GM19238 (cell line): ENCODE measurements around the gene ECHS1.

Source experiments
- DNase-seq: peaks from one replicate; pipeline ENCODE4 v3.0.0; 2011; ENCODE audit warnings: low spot score; ENCODE audit not compliant: insufficient read length

ECHS1 gene

DNA sequence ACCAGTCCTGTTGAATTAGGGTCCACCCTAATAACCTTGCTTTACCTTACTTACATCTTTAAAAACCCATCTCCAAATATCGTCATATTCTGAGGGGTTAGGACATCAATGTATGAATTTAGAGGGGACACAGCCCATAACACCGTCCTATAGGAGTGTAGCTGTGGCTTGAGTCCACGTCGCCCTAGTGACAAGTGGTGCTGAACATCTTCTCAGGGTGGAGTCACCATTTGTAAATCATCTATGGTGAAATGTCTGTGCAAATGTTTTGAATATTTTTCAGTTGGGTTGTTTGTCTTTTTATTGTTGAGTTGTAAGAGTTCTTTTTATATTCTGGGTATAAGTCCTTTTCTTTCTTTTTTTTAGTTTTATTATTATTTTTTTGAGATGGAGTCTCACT is 31.2 kb downstream of the ECHS1 start:
- no peak for DNase-seq

DNA sequence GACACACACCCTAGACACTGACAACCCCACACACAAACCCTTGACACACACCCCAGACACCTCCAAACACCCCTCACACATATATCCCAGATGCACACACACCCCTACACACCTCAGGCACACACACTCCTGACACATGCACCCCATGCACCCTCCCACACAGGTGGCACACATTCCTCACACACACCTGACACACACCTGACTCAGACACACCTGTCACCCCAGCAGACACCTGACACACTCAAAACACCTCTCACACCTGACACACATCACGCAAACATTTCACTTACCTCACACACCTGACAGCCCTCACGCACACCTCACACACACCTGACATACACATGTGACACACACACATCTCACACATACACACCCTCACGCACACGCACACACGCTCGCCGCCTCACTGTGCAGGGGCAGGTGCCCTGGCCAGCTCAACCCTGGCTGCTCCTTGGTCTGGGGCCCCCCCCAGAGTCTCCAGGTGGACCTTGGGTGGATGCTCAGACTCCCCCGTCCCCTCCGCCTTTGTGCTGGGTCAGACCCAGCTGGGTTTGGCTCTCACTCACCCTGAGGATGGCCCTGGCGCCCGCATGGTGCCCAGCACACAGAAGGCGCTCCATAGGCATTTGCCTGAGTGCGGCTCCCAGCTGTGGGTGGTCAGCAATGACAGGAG is 33.3 kb downstream of the ECHS1 start:
- no peak for DNase-seq

GRCh38 chr10:133338080-133339071 is 34.8 kb downstream of the ECHS1 start:
- DNase-seq = no peak

DNA sequence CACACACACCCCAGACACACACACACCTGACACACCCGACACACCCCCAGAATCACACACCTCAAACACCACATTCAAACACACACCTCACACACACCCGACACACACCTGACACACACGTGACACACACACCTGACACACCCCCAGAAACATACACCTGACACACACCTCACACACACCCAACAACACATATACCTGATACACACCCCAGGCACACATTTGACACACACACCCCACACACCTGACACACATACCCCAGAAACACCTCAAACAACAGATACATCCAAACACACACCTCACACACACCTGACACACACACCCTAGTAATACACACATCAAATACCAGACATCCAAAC is 35.8 kb downstream of the ECHS1 start:
- DNase-seq = no peak

GRCh38 chr10:133336577-133337369 is 36.4 kb downstream of the ECHS1 start, which contains the start of gene CALY:
Gene CALY, minus strand, starts transcription at chr10:133336896. Its CDS starts 7,907 bp downstream, at chr10:133328989.
- DNase-seq = peak; percentile 44

DNA sequence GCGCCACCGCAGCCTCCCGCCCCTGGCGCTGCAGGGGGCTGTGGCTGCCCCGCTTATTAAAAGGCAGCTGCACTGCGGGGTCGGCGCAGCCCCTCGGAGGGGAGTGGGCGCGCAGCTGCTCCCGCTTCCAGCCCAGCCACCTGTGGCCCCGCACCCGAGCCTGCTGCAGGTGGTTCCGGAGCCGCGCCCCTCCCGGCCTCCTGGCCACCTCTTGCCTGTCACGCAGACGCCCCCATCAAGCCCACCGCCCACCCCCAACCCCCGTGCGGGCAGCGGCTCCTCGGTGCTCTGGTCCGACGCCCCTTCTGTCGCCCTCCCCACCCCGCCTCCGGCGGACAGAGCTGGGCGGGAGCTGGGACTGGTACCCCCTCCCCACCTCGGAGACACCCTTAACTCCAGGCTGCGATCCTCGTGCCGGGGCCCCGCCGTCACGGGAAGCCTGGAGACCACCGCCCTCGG is 37.0 kb downstream of the ECHS1 start:
- no peak for DNase-seq

DNA sequence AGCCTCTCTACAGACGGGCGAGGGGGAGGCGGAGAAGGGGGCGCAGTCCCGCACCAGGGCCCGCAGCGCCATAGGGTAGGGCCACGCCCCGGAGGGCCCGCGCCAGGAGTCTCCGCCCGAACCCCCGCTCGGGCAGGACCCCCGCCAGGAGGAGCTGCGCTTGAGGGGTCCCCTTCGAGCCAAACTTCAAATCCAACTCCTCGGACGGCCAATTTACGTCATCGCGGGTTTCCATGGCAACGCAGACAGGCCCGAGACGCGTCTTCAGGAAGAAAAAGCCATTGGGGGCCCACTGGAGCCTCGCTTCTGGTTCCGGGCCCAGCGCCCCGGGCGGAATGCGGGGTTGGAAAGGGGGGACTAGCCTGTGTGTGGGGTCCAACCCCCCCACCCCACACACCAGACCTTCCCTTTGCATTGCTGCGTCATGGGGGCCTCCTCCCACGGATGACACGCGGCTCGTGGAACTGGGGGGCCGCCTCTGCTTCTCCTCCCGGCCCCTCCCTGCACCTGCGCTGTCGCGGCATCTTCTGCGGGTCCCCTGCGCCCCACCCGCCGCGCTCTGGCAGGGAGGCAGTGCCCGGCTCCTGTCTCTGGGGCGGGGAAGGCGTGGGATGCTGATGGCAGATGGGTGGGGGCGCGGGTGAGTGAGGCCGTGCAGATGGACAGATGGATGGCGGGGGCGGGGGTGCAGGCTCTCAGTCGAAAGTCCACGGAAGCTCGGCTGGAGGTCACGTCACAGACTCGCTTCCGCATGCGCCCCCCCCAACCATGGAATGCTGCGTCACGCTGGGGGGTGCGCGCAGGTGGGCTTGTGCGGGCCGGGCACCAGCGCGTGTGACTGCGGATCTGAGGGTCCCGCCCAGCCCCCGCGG is 37.7 kb downstream of the ECHS1 start:
- DNase-seq = no peak

- DNase-seq = no peak
Observed at GRCh38 chr10:133334503-133335245, 38.5 kb downstream of the ECHS1 start.

DNA sequence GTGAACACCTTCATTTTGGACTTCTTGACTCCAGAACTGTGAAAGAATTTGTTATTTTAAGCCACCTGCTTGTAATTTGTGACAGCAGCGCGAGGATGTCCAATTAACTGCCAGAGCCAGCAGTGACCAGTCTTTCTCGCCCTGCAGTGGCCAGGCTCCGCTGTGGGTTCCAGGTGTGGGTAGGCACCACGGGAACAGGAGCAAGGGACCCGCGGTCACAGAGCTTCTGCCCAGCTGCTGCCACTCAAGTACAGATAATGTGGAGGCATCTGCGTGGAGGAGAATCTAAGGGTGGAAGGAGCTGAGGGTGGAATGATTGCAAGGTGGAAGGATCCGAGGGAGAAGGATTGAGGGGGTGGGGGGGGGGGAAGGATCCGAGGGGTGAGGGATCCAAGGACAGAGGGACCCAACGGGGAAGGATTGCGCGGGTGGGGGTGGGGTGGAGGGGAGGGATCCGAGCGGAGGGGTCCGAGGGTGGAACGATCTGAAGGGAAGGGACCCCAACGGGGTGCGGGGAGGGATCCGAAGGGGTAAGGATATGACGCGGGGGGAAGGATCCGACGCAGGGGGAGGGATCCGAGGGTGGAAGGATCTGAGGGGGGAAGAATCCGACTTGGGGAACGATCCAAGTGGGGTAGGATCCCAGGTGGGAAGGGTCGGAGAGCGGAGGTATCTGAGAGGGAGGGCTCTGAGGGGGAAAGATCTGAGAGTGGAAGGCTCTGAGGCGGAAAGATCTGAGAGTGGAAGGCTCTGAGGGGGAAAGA is 40.0 kb downstream of the ECHS1 start:
- no peak for DNase-seq

DNA sequence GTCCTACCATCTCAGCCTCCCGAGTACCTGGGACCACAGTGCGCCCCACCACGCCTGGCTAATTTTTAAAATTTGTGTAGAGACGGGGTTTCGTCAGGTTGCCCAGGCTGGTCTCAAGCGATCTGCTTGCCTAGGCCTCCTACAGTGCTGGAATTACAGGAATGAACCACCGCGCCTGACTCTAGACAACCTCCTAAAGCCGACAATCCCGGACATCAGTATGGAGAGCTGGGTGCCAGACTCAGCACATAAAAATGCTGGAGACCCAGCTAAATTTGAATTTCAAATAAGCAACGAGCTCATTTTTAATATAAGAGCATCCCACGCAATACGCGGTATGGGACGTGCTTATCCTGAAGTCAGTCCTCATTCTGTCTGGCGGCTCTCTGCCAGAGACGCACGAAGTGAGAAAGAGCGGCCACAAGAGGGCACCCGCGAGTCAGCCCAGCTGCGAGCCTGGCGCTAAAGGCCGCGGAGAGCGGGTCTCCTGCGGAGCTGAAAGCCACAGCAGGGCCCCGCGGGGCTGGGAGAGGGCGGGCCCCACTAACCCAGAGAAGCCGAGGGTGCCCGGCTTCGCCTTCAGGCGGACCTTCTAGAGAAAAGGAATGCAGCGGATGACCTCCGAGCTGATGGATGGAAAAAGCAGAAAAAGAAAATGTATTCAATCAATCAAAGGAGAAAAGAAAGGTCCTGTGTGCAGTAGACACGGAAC is 43.5 kb downstream of the ECHS1 start:
- peak; percentile 96 for DNase-seq

DNA sequence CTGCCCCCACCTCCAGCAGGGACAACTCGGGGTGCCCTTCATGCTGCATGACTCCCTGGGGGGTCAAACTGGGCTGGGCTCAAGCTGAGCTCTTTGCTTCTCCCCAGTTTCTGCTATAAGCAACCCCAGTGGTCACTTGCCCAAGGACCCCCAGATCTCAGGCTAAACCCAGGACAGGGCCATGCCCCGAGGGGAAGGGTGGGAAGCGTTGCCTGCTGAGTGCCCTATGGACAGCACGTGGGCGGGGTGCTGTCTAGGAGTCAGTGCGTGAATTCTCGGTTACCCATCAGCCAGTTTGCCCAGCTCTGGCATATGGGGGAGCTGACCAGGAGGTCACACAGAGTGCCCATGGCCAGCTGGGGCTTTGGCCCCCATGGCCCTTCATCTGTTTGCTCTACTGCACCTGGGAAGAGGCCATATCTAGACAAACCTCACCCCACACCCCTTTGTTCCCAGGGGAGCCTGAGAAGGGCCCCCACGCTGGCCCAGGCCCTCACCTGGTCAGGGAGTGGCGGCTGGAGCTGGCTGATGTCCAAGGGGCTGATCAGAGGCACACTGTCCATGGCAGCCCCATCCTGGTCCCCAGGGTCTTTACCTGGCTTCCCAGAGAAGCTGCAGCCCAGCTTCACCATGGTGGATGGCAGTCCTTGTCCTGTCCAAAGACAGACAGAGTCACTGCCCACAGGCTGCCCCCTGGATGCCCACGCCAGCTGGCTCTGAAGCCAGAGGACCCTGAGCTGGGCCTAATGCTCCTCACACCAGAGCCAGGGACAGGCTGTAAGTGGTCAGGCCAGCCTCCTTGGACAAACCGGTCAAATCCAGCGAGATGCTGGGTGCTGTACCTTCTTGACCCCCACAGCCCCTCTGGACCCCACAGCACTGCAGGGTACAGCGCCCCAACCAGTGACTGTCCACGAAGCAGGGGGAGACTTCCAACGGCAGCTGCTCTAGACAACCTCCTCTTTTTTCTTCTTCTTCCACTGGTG is 44.5 kb downstream of the ECHS1 start:
- no peak for DNase-seq

DNA sequence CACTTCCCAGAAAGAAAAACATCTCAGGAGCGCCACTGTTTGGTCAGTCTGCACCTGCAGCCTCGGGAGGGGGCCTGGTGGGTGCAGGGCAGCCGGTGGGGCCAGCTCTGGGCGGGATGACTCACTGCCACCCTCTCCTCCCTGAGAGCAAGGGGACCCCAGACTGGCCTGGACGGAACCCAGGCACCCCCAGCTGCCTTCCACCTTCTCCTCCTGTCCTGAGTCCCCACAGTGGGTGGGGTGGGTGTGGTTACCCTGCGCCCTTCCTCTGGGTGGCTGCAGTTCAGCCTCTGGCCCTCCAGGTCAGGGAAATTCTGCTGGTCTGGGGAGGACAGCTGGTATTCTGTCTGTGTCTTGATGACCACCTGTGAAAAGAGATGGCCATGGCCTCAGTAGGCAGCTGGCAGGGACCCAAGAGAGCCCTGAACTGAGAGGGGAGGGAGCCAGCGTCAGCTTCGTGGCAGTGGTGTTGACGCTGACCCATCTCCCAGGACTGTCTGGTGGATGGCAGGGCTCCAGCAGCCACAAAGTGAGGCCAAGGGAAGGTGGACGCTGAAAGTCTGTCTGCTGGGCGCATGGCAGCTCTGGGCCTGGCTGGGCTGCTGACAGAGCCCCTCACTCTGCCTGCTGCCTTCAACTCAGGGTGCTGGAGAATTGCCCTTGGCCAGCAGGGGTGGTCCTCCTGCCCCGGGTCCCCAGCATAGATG is 45.4 kb downstream of the ECHS1 start:
- no peak for DNase-seq

GRCh38 chr10:133326745-133327650 is 46.2 kb downstream of the ECHS1 start:
- DNase-seq = no peak

GRCh38 chr10:133326223-133326551 is 47.0 kb downstream of the ECHS1 start:
- DNase-seq = no peak

GRCh38 chr10:133325440-133326222 is 47.5 kb downstream of the ECHS1 start:
- no peak for DNase-seq
